HUDEP-2 (cell line): ENCODE results near the gene TBC1D4.
"Not testable (repeated sequence)": the region's sequence is repeated elsewhere in the genome, so short reads cannot be mapped to it uniquely, and the experiment has no call there.

Experiments
- DNase-seq, 76 experiments: peaks; one replicate each; lab custom pipeline; 2025; ENCODE audit not compliant: unreplicated experiment in 76 of 76; lab: John Stamatoyannopoulos, UW

Gene TBC1D4

DNA sequence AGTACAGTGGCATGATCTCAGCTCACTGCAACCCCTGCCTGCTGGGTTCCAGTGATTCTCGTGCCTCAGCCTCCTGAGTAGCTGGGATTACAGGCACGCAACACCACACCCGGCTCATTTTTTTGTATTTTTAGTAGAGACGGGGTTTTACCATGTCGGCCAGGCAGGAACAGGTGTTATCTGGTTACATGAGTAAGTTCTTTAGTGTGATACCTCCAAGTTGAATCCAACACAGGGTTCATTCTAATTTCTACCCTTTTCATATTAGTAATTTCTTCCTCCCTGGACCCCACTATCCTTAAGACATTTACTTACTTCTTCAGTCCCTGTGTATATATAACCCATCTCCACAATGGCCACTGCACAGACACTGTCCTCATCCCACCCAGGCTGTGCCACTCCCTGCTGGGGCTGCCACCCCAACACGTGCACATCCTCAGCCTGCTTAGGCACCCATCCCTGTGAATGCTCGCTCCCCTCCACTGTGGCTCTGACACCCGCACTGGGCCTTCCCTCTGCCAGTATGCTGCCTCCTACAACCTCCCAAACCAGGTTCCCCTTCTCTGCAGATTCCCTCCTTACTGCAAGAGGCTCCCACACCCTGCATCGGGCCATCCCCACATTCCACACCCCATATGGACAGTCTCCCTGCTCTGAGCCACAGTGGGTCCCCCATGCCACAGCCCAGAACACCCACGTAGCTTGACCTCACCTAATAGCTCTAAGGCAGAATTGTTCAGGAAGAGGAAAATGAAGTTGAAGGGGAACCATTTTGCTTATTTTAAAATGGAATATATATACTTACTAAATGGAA is 147.1 kb downstream of the TBC1D4 start:
- DNase-seq, result no peak

DNA sequence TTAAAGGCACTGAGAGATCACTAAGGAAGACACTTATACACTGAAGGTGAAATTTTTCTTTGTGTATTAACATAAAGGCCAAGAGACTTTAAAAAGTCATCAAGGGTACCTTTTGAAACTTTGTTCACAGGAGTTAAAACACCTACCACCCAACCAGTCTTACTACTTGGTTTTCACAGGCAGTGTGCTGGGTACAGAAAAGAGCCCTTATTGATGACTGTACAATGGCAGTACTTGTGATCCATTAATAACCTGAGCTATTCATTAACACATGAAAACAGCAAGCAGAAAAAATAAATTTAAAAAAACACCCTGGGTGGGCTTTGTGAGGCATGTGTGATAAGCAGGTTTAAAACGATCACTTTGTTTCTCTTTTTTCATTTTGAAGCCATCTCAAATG is 148.9 kb downstream of the TBC1D4 start:
- no peak for DNase-seq

DNA sequence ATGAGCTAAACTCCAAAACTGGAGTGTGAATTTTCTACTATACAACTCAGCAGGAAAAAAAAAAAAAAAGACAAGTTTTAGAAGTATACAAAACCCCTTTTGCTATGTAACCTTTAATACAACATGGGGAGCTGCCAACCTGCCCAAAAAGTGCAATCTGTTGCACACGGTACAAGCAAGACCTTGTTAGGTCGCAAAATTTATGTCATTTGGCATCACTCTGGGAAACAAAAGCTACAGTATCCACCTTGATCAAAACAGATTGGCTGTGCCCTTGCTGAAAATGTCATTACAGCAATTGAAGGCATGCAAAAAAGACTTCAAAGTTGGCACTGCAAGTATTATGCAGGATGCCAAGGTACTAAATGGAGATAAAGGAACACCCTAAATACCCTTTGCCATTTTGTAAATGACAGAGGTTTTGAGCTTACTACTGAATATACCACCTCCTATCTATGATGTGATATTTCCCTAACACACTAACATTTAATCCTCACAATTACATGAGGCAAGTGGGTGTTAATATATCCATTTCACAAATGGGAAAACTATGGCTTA is 150.1 kb downstream of the TBC1D4 start:
- DNase-seq, result no peak

DNA sequence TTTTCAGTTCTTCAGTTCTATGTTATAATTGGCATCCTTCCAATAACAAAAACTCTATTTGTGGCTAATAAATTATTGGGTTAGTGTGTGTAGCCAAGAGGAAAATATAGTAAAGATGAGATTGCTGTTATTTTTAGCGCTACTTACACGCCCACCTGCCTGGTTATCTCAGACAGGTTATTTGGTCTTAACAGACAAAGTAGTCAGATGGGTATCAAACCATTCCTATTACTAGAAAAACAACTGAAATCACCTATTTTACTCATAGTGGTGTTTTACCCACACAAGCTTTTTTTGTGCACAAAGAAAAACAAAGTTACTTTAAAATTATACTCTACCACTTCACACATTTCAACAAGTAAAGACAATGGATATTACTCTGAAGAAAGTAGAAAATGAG is 151.2 kb downstream of the TBC1D4 start:
- DNase-seq, result no peak

DNA sequence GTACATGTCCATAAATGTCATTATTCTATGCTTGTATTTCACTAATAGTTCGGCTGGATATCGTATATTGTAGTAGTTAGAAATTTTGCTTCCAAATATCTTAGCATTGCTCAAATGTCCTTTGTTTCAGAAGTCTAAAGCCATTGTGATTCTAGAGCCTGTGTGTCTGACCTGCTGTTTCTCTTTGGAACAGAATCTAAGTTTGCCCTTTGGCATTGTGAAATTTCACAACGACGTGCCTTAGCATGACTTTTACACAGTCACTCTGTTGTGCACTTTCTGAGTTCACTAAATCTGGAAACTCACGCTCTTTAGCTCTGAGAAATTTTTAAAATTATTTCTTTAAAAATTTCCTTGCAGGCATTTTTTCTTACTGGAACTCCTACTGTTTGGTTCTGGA is 152.2 kb downstream of the TBC1D4 start:
- DNase-seq, result no peak

GRCh38 chr13:75329097-75329496 is 152.9 kb downstream of the TBC1D4 start:
- DNase-seq, result no peak

- DNase-seq, result no peak
Observed at GRCh38 chr13:75327135-75327510, 154.8 kb downstream of the TBC1D4 start.

DNA sequence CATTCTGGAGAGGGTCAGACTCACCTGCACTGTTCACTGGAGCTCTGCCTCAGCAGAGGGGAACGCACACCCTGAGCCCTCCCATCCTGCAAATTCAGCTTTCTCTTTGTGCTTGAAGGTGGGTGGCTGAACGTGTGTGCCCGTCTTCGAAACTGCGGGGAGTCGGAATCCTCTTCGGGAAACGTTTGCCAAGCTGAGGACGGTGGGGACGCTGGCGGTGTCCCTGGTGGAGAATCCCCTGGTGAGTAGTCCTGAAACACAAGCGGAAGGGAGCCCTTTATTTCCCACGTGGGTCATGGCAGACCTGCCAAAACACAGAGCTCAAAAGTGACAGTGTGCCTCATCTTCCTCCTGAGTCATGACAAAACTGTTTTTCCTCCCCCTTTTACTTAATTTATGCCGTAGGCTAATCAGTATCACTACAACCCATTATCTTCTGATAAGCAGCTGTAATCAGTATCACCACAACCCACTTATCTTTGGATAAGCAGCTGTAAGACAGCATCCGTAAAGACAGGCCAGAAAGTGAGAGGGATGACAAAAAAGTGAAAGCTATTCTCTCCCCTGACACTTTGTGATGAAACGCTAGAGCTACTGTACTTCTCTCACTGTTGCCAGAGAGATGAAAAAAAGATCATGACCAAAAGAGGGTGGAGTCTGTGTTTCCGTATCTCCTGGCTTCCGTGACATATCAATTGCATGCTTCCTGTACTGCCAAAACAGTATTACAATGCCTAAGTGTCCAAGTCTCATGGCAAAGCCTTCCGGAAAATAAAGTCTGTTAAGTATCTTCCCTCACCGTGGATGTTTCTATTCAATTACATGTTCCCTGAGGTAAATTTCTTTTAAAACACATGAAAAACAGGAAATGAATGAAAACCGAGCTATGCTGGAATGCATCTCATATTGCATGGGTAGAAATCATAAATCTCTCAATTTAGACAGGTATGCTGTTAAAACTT is 155.5 kb downstream of the TBC1D4 start:
- peak in 75 of 76 experiments; percentile 14 to 97 (median 63) for DNase-seq

DNA sequence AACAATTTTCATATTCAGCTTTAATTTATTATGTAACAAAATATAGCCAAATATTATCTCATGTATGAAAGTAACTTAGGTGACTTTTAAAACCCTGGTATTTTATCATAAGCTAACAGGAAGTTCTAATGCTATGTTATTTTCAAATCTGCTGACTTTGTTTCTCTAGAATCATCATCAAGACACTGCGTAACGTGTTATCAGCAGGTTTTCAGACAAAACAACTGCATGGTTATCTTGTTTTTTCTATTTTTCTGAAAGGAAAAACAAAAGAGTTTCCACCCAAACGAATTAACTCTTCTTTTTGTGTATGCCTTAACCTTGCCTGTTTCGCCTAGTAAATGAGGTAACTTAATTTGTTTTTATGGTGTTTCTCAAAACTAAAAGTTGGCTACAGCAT is 156.3 kb downstream of the TBC1D4 start:
- DNase-seq, result peak in 1 of 76 experiments; percentile 39

GRCh38 chr13:75324413-75324940 is 157.5 kb downstream of the TBC1D4 start:
- DNase-seq, result no peak

DNA sequence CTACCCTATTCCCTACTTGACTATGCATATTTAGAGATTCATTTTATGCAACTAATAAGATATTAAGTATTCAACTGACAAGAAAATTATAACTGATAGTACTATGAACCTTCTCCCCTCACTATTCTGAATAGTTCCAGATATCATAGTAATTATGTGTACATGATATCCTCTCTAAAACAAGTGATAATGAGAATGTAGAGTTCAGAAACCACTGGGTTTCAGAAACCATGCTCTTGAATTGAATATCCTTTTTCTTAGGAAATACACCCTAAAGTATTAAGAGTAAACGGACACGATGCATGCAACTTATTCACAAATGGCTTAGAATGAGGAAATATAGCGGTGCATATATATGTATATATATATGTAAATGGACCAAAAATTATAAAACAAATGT is 160.9 kb downstream of the TBC1D4 start:
- DNase-seq, result no peak

DNA sequence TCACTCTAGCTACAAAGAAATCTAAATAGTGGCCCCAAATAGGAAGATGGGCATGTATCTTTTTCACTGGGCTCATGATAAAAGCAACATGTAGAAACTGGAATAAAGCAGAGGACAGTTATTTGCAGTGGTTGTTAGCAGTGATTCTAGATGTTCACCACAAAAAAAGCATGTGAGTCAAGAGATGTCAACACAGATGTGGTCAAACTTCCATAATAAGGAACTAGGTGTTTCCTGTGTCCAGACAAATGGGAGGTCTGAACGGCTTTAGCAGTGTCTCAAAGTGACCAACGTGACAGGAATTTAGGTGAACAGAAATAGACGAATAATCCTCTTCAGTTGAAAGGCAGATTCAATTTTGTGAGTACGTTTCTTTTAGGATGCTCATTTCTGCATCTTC is 162.7 kb downstream of the TBC1D4 start:
- DNase-seq, result no peak

DNA sequence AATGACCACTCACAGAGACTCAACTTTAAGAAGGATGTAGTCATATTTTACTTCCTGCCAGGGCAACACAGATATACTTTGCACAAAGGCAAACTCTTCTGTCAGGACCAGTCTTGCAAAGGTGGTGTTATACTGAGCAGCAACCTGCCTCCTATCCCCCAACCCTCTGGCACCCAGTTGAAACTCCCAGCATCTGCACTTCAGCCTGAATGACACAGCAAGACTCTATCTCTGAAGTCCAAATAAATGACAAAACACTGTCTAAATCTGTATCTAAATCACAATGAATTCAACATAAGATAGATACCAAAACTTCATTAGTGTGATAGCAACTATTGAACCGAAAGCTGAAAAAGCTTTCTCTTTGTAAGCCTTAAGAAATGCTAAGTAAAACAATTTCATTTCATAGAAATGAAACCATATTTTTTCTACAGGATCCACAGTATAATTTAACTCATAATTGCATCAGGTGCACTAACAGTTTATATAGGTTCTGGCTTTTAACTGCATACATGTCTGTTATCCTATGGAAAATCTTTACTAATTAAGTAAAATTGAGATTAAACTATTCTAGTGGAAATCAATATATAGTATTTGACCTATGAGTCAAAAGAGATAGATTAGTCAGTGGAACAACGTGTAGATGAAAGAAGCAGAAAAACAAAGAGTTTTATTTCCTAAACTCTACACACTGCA is 163.7 kb downstream of the TBC1D4 start:
- peak in 1 of 76 experiments; percentile 0 for DNase-seq

DNA sequence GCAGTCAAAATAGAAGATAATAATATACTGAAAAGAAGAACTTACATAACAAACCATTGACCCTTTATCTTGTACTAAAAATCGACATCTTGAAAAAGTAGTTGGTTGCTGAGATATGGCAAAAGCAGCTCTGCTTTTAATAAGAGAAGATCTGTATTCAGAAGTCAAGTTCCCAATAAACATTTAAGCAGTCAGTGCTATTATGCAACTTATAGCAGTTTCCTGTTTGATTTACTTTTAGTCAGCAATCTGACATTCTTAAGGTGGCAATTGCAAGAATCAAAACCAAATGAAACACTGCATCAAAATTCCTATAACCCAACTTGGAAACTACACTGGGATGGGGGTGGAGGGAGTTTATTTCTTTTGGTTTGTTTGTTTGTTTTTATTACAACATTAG is 165.5 kb downstream of the TBC1D4 start:
- no peak for DNase-seq

DNA sequence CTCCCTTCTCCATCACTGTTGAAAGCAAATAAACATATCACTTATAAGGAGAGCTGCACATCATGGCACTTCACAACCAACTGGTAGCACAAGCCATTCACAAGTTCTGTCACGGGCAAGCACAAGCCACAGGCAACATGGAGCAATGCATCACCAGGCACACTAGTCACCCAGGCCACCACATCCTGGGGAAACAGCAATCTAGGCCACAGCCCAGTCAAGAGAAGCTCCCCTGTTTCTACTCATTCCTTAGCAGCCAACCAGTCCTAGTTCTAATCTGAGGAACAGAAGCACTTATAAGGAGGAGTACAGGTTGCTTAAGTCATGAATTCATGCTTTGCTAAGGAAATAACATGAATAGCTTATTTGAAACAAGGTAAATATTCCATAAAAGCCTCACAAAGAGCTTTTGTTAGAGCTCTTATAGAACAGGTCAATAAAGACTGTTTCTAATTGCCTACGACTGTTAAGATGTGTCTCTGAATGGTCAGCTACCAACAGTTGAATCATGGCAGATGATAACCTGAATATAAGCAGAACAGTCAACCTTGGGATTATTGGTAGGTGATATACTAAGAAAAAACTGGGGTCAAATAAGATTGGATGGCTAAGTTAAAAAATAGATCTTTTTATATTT is 169.0 kb downstream of the TBC1D4 start:
- DNase-seq, result no peak

DNA sequence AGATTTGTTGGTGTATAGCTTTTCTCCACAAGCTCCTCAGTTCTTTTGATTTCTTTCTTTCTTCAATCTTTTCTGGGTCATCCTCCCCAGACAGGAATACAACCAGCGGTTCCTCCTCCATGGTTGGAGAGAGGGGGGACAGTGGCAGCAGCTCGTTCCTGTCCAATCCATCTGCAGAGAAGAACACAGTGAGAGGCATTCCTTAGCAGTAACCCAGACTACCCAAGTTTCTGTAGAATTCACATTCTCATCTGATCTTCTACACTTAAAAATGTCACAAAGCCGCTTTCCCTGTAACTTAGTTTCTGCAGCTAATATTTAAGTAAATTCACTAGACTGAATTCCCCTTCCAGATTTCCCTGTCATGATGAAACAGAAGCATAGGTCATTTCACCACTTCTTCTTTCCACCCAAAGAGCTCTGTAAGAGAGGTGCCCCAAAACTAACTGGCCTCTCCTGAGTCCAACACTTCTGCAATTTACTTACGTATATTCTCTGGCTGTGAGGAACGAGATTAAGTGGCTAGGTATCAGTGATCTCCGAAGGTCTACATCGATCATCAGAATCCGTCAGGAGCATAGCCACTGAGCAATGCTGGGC is 171.9 kb downstream of the TBC1D4 start:
- no peak for DNase-seq

- no peak for DNase-seq
Observed at GRCh38 chr13:75308222-75308621, 173.7 kb downstream of the TBC1D4 start.

DNA sequence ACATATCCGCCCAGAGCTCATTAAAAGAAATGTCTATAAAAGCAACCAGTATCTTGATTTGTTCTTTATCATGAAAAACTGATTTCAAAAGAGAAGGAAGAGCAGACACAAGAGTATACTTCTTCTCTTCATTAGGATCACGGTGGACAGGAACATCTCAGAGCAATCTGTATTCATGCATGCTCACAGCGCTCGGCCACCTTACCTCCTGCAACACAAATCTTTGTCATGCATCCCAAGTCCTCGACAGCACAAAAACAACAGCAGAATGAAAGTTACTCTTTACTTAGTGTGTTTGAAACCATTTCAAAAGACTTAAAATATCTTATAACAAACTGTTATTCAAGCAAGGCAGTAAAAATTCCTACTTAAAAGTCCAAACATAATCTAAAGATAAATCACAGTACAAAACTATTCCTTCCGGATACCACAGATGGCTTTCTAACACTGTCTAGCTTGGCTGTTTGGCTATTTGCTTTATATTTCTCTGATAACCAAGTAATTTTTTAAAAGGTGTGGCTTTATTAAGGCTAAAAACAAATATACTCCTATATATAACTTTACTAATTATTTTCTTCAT is 174.5 kb downstream of the TBC1D4 start:
- no peak for DNase-seq

- DNase-seq, result not testable (repeated sequence)
Observed at GRCh38 chr13:75306967-75307366, 175.0 kb downstream of the TBC1D4 start.
